HG03139 (cell line): ENCODE results near the gene DCST2.
"Not testable (repeated sequence)": the region's sequence is repeated elsewhere in the genome, so short reads cannot be mapped to it uniquely, and the experiment has no call there.

Source experiments
- ATAC-seq: cut with Tn5 transposase; IDR thresholded peaks from one replicate; pipeline ENCODE4 v1.9.1; 2021; ENCODE audit not compliant: unreplicated experiment

Gene DCST2

GRCh38 chr1:155000726-155001424 is 32.7 kb downstream of the DCST2 start:
- no peak for ATAC-seq

DNA sequence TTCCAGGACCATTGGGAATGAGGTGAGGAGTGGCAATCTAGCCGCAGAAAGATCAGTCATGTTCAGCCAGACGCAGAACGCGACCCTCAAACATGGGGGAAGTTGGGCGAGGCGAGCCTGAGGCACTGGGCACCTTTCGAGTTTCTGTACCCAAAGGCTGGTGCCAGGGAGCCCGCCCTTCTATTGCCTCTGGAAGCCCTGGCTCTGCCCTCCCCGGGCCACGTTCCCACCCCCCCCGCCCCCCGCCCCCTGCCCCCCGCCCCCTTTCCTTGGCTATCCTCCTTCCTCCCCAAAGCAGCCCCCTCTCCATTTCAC is 33.2 kb downstream of the DCST2 start:
- no peak for ATAC-seq

DNA sequence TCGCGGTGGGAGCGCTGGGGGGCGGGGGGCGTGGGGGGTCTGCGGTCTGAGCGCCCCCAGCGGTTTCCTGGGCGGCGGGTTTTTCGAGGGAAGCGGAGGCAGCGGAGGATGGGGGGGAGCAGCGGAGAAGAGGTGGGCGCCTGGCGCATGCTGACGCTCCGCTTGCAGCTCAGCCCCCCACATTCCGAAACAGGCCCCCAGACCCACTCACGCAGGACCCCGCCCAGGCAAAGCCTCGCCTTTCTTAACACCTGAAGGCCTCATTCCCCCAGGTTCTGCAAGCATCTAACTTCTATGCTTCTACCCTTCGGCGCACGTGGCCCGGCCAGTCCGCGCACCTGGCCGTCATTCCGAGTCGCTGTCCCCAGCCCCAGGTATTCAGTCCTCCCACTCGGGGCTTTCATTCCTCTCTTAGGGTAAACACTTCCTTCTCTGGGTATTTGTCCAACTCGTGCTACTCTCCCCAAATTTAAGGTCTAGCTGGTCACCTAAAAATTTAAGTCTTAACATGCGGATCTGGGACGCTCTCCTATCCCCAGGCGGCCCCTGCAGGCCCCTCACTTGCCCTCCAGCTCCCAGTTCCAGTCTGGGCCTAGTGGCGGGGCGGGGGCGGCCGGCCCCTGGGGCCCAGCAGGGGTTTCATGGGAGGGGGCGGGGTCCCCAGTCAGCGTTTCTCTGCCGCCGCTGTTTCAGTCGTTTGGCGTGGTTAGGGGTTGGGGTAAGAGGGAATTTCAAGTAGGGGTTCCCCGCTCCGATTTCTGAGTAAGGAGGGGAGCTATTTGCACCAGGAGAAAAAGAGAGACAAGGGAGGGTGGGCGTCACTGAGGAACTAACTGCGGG is 33.8 kb downstream of the DCST2 start:
- ATAC-seq: no peak

DNA sequence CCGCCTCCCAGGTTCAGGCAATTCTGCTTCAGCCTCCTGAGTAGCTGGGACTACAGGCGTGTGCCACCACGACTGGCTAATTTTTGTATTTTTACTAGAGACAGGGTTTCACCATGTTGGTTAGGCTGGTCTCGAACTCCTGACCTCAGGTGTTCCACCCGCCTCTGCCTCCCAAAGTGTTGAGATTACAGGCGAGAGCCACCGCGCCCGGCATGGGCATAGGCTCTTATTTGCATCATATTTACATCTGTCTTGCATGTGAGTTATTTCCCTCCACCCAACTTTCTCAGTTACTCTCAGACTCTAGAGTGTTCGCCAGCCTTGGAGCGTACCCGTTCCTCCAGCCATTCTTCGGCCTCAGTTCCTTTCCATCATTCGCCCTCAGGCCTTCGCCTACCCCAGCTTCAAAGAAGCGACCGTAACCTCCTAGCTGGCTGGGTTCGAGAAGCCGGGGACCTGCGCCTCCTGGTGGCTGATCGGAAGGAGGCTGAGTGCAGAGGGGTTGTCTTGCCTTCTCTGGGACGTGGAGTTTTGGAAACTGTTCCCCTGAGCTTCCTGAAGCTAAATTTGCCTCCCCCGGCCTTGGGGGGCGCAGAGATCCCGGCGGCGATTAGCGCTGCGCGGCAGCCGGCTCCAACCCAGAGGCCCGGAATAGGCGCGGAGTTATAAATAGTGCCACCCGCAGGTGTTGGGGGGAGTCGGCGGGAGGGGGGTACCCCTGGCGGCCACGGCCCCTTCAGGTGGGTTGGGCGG is 34.6 kb downstream of the DCST2 start:
- no peak for ATAC-seq

DNA sequence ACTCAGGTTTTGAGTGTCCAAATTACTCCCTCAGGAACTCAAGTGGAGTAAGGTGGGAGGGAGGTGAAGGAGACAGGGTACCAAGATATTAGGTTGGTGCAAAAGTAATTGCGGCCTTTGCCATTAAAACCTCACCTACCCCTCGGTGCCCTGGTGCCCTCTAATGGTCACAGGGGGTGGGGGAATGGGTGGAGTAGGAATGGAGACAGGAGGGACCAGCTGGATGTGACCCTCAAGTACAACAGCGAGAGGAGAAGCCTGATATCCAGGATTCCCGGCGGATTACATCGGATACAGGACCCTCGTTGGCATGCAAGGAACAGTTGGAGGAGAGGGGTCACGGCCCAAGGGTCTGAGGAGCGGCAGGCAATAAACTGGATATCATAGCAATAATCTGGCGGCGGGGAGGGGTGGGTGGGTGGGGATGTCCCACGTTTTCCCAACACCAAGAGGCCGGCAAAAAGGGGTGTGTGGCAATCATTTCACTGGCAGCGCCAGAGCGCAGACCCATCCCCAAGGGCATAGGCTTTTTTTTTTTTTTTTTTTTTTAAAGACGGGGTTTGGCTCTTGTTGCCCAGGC is 35.3 kb downstream of the DCST2 start:
- no peak for ATAC-seq

DNA sequence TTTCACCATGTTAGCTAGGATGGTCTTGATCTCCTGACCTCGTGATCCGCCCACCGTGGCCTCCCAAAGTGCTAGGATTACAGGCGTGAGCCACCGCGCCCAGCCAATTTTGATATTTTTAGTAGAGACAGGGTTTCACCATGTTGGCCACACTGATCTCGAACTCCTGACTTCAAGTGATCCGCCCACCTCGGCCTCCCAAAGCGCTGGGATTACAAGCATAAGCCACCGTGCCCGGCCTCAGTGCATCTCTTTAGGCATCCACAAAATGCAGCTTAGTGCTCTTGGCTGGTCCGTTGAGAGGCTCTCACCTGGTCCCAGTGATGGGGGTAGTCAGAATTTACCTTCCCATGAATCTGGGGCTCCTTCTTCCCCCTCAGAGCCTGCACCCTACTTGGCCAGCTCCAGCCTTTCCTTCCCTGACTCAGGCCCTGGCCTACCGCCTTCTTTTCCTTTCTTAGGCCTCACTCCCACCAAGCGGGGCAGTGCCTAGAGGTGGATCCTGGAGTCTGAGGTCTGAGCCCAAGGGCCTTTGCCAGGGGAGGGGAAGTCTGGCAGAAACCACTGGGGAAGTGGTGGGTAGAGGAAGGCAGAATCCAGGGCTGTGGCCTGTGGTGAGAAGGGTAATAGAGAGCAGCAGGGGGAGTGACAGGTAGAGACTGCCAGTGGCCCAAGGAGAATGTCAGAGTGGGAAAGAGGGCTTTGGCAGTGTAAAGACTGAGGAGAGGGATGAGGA is 36.4 kb downstream of the DCST2 start:
- no peak for ATAC-seq

DNA sequence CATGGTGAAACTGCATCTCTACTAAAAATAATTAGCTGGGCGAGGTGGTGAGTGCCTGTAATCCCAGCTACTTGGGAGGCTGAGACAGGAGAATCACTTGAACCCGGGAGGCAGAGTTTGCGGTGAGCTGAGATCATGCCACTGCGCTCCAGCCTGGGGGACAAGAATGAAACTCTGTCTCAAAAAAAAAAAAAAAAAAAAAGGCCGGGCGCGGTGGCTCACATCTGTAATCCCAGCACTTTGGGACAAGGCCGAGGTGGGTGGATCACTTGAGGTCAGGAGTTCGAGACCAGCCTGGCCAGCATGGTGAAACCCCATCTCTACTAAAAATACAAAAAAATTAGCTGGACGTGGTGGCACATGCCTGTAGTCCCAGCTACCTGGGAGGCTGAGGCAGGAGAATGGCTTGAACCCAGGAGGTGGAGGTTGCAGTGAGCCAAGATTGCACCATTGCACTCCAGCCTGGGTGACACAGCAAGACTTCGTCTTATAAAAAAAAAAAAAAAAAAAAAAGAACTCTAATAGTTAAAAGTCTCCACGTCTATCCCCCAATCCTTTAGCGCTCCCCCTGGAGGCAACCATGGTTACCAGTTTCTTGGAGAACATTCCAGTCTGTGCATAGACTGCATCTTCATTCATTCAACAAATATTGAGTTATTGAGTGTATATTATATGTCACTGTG is 38.1 kb downstream of the DCST2 start:
- not testable (repeated sequence) for ATAC-seq

- no peak for ATAC-seq
Measured at GRCh38 chr1:154994591-154994990, 39.0 kb downstream of the DCST2 start.

DNA sequence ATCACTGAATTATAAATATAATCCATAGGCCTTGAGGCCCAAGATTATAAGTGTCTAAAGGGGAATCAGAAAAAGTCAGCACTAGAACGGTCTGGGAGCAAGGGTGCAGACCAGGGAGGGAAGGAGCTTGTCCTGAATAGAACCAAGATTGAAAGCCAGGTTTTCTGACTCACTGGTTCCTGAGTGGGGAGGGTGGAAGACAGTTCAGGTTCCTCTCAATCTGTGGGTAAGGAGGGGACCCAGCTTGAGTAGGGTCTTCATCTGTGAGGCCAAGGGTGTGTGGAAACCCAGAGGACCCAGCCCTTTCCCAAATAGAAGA is 39.4 kb downstream of the DCST2 start:
- no peak for ATAC-seq

DNA sequence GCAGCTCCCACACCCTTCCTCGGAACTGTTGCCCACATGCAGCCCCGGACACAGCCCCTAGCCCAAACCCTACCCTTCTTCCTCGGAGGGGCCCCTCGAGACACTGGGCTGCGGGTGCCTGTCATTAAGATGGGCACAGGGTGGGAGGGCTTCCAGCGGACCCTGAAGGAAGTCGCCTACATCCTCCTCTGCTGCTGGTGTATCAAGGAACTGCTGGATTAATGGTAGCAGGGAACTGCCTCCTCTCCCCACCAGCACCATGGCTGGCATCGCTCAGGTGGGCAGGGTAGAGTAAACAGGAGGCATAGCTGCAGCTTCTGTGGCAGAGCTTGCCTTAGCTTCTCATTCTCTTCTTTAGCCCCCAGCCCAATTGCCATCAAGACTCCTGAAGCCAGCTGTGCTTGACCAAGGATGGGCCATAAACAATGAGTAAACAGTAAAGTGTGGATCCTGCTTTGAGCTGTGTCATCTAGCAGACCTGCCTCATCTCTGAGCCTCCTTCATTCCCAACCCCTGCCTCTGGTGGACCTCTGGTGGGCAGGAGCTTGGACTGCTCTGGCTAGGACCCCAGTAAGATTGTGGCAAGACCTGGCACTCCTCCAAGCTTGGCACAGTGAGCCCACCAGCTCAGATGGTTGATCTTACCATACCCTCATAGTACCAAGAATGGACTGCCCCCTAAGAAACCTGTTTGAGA is 39.9 kb downstream of the DCST2 start, which contains the start of gene LENEP:
TSS of gene LENEP (plus strand) at position 15 of the 697 bp plus-strand sequence. CDS start at position 37, 22 bp downstream.
- no peak for ATAC-seq

GRCh38 chr1:154992721-154993571 is 40.6 kb downstream of the DCST2 start:
- no peak for ATAC-seq

DNA sequence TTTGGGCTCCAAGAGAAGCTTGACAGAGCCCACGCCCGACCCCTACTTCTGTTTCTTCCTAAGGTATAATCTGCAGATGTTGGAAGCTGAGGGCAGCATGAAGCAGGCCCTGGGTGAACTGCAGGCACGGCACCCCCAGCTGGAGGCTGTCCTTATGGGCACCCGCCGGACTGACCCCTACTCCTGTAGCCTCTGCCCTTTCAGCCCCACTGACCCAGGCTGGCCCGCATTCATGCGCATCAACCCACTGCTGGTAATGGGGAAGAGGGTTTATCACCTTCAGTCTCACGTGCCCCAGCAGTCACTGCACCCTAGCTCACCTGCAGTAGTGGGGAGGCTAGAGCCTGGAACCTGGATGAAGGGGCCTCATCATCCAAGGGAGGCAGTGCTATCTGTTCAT is 43.3 kb downstream of the DCST2 start:
- no peak for ATAC-seq

GRCh38 chr1:154989195-154989860 is 44.3 kb downstream of the DCST2 start:
- no peak for ATAC-seq

DNA sequence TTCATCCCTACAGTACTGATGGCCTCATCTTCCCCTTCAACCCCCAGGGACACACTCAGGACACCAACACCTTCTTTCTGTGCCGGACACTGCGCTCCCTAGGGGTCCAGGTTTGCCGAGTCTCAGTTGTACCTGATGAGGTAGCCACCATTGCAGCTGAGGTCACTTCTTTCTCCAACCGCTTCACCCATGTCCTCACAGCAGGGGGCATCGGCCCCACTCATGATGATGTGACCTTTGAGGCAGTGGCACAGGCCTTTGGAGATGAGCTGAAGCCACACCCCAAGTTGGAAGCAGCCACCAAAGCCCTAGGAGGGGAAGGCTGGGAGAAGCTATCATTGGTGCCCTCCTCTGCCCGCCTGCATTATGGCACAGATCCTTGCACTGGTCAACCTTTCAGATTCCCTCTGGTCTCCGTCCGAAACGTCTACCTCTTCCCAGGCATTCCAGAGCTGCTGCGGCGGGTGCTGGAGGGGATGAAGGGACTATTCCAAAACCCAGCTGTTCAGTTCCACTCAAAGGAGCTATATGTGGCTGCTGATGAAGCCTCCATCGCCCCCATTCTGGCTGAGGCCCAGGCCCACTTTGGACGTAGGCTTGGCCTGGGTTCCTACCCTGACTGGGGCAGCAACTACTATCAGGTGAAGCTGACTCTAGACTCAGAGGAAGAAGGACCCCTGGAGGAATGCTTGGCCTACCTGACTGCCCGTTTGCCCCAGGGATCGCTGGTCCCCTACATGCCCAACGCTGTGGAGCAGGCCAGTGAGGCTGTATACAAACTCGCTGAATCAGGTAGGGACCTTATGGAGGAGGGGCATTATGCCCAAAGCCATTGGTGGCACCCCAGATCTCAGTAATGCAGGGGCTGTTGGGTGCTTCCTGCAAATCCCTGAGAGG is 45.3 kb downstream of the DCST2 start:
- no peak for ATAC-seq

DNA sequence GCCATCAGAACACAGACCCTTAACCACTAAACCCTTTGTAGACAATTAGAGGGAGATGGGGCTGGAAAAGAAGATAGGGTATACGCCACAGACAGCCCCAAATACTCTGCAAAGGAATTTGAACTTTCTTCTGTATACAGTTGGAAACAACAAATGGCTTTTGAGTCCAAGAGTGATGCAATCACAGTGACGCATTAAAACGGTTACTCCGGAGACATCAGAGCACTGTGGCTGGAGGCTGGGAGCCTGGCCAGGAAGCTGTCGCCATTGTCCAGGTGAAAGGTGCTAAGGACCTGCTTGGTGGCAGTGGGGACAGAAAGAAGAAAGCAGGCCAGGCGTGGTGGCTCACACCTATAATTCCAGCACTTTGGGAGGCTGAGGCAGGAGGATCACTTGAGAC is 46.3 kb downstream of the DCST2 start:
- no peak for ATAC-seq

- not testable (repeated sequence) for ATAC-seq
Measured at GRCh38 chr1:154986736-154987135, 46.8 kb downstream of the DCST2 start.

DNA sequence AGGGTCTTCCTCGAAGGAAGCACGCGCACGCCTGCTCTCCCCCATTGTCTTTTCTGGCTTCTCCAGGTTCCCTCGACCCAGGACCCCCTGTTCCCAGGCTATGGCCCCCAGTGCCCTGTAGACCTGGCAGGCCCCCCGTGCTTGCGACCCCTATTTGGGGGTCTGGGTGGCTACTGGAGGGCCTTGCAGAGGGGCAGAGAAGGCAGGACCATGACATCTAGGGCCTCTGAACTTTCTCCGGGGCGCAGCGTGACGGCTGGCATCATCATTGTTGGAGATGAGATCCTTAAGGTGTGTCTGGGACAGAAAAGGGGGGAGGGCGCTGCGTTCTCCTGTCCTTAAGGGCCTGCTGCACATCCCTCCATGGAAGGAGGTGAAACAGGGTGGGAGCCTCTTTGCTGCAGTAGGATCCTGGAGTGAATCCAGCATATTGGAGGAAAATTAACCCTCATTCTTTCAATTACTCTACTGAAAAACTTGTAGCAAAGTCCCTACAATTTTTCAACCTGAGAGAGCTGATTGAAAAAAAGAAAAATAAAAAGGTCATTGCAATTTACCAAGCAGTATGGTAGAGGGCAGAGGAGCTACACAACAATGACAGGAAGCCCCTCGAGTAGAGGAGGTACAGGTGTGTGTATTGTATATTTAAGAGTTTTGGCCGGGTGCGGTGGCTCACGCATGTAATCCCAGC is 49.7 kb downstream of the DCST2 start:
- ATAC-seq: no peak
